Renal pelvis (tissue), 4 donors: Measurements from ENCODE around the gene ZNF189. TPM values are rescaled to one million over a fixed set of nuclear protein-coding genes. Genes with fewer than 3 reads are reported as not detected.
A peak's percentile ranks its signal among the peaks of the same experiment; 100 is the strongest.
"Not testable (repeated sequence)": the region's sequence is repeated elsewhere in the genome, so short reads cannot be mapped to it uniquely, and the experiment has no call there.

Experiments
- DNase-seq: peaks from one replicate; pipeline ENCODE4 v3.0.0-alpha.2; 2013
- polyA plus RNA-seq, 3 donors: library from polyadenylated mRNA; unstranded; fragments of 120-200 nt; gene quantifications; one replicate each; pipeline ENCODE4 v1.2.1, GENCODE V29; 2013; ENCODE audit not compliant: insufficient read length in 3 of 3

Gene ZNF189
- polyA plus RNA-seq, 3 donors: 38.9 to 49.8 (median 44.3) TPM

DNA sequence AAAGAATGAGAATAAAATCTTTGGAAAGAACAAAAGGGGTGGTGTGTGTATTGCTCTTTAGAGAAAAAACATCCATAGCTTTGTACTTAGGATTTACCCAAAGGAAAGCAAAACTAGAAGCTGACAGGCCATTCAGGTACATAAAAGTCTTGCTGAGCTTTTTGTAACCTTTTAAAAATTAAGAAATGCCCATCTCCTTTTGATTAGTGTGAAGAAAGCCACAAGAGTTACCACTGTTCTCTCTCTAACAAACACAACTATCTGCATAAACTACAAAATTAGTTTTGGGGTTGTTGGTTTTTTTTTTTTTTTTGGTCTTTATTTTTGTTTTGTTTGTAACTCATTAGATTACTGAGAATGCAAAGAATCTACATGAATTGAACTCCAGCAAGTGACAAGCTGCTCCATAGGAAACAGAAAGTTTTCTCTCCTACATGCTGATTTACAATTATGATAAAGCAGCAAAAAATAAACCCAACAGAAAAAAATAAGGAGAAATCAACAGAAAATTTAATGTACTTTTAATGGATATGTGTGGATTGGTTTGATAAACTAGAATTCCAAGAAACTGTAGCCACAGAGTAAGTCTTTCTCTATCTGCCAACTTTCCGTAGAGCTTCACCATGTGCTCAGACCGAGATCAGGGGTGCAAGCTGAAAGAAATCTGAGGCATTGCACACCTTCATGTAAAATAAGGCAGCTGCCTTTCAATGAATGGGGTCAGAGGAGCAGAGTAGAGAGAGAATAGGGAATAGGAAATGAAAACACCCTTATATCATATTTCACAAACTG, 26.1 kb upstream of the ZNF189 start:
- DNase-seq: no peak

- DNase-seq: no peak
Observed at GRCh38 chr9:101375546-101375945, 23.1 kb upstream of the ZNF189 start.

DNA sequence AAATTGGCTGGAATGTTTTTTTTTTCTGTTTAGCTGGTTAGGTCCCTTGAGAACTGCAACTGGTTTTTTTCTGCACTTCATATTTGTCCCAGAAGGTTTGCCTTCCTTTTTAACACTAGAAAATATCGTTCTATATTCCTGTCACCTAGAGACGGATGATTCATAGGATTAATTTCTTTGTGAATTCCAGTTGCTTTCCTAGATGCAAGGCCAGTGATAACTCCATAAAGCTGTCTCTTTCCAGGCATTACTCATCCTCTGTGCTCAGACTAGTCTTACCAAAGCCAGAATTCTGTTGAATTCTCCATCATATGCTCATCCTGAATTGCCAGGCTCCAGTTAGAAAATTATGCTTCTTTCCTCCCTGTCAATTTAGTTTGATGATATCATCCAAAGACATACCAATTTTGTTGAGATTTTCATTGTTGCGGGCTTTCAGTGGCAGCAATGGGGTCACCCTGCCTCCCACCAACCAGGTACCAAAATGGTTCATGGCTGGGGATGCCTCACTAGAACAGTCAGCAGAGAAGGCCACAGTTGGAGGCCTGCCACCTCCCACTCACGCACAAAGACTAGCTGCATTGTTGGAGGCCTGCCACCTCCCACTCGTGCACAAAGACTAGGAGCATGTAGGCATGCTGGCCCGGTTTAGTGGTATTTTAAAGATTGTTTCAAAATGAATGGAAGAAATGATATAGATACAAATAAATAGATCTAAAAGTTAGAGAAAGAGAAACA, 22.4 kb upstream of the ZNF189 start:
- DNase-seq: no peak

GRCh38 chr9:101380295-101380694, 18.4 kb upstream of the ZNF189 start:
- DNase-seq: no peak

DNA sequence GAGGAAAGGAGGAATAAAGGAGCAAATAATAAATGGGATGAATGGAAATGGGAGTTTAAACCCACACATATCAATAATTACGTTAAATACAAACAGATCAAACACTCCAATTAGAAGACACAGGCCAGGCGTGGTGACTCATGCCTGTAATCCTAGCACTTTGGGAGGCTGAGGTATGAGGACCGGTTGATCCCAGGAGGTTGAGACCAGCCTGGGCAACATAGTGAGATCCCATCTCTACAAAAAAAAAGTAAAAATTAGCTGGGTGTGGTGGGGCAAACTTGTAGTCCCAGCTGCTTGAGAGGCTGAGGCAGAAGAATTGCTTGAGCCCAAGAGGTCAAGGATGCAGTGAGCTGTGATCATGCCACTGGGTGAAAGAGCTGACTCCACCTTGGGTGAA, 17.5 kb upstream of the ZNF189 start:
- DNase-seq: no peak

- no peak for DNase-seq
Observed at GRCh38 chr9:101381833-101382342, 16.8 kb upstream of the ZNF189 start.

- DNase-seq: no peak
Observed at GRCh38 chr9:101383361-101383760, 15.3 kb upstream of the ZNF189 start.

DNA sequence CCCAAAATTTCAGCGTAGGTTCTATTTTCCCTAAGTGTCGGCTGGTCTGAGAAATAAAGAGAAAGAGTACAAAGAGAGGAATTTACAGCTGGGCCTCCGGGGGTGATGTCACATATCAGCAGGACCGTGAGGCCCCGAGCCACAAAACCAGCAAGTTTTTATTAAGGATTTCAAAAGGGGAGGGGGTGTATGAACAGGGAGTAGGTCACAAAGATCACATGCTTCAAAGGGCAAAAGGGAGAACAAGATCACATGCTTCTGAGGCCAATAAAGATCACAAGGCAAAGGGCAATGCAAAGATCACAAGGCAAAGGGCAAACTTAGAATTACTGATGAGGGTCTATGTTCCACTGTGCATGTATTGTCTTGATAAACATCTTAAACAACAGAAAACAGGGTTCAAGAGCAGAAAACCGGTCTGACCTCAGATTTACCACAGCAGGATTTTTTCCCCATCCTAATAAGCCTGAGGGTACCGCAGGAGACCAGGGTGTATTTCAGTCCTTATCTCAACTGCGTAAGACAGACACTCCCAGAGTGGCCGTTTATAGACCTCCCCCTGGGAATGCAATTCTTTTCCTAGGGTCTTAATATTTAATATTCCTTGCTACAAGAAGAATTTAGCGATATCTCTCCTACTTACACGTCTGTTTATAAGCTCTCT, 13.6 kb upstream of the ZNF189 start, which contains the start of gene BAAT:
BAAT (minus strand) TSS at position 134 of the 664 bp plus-strand sequence. CDS start 13,602 bp downstream, outside the sequence.
- not testable (repeated sequence) for DNase-seq

GRCh38 chr9:101387871-101388506, 10.7 kb upstream of the ZNF189 start:
- no peak for DNase-seq

GRCh38 chr9:101388507-101388993, 10.1 kb upstream of the ZNF189 start:
- no peak for DNase-seq

- DNase-seq: no peak
Observed at GRCh38 chr9:101393135-101393534, 5.5 kb upstream of the ZNF189 start.

GRCh38 chr9:101394687-101395086, 4.0 kb upstream of the ZNF189 start:
- DNase-seq: no peak

DNA sequence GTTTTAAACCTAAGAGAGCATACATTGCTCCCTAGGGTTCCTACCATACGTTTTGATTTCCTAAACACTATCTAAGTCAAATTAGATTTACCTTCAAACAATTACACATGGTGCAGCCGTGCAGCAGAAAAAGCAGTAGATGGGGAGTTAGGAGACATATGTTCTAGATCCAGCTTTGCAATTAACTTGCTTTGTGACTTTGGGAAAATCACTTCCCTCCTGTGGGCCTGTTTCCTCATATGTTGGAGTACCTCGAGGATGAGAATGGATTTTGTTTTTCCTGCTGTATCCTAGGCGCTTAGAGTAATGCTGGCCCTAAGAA, 944 bp upstream of the ZNF189 start:
- peak; percentile 15 for DNase-seq

- DNase-seq: no peak
Observed at GRCh38 chr9:101398930-101399642, 435 bp downstream of the ZNF189 start.

- DNase-seq: no peak
Observed at GRCh38 chr9:101399643-101399970, 956 bp downstream of the ZNF189 start.

DNA sequence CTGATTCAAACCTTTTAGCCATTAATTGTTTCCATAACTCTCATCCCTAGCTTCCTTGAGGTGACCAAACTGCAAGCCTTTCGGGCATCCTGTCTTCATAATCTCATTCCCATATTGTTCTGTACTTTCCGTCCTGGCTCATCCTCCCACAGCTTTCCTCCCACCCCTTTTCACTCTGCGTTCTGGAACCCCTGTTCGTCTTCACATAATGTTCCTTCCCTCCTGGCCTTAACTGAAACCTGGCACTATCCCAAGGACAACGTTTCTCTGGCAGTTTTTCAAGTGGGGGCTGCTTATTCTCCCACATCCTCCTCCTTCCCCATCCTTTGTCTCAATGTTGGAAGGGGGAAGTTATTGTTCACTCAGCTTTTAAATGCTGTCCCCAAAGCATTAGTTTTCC, 1.5 kb downstream of the ZNF189 start:
- no peak for DNase-seq

DNA sequence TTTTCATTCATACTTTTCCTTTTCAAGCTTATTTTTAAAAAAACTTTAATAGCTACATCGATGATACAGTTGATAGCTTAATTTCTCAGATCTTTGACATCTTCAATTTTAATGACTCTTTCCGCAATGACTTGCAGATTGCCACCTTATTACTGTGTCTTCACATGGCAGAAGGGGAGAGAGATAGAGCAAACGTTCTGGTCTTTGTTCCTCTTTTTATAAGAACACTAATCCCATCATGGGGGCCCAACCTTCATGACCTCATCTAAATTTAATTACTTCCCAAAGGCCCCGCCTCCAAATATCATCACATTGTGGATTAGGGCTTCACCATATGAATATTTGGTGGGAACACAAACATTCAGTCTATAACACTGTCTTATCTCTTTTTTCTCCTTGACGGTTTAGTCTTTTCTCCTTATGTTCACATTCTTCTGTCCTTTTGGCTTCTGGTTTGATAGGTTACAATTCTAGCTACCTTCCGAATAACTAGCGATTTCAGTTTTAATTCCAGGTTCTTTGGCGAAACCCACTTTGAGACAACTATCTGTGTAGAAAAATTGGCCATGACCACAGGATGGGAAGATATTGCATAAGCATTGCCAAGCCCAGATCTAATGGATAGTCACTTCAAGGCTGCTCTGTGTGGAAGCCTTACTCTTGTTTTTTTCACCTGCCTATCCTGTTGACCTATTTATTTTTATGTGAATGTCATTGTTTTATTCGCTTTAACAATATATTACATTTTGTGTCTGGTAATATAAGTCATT, 5.0 kb downstream of the ZNF189 start:
- no peak for DNase-seq

GRCh38 chr9:101408374-101409078, 9.9 kb downstream of the ZNF189 start:
- no peak for DNase-seq

- DNase-seq: no peak
Observed at GRCh38 chr9:101409079-101409477, 10.4 kb downstream of the ZNF189 start.

DNA sequence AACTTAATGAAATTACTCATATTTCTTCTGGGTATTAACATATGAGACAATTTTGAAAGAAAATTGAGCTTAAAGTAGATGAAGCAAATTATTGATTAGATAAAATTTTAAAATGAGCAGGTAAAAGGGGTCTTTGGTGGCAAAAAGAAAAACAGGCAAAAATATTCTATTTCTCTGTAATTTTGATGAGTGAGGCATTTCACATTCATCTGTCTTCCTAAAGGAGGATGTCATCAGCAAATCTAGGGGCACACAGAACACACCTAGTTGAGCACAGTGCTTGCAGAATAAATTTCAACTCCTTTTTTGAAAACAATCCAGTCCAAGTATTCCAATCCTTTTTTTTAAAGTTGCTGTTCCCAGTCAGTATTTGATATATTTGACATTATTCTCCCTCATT, 16.2 kb downstream of the ZNF189 start:
- no peak for DNase-seq
